GM19025 (cell line): ENCODE results near the gene RHOBTB1.

Experiments
- ATAC-seq: cut with Tn5 transposase; IDR thresholded peaks from one replicate; pipeline ENCODE4 v1.9.1; 2021; ENCODE audit warnings: mild to moderate bottlenecking, low read depth, moderate library complexity; ENCODE audit not compliant: unreplicated experiment

The RHOBTB1 gene

GRCh38 chr10:60943316-60944057 lies 498 bp downstream of the RHOBTB1 start:
- peak; percentile 21 for ATAC-seq

GRCh38 chr10:60942788-60943315 lies 1.1 kb downstream of the RHOBTB1 start:
- peak; percentile 52 for ATAC-seq

- no peak for ATAC-seq
Observed at GRCh38 chr10:60942134-60942787, 1.7 kb downstream of the RHOBTB1 start.

GRCh38 chr10:60940446-60940845 lies 3.5 kb downstream of the RHOBTB1 start:
- no peak for ATAC-seq

- ATAC-seq, result no peak
Observed at GRCh38 chr10:60937784-60938654, 6.0 kb downstream of the RHOBTB1 start.

GRCh38 chr10:60937022-60937421 lies 7.0 kb downstream of the RHOBTB1 start:
- ATAC-seq, result no peak

GRCh38 chr10:60934215-60935175 lies 9.5 kb downstream of the RHOBTB1 start:
- no peak for ATAC-seq

GRCh38 chr10:60932756-60933155 lies 11.2 kb downstream of the RHOBTB1 start:
- no peak for ATAC-seq

GRCh38 chr10:60930237-60930636 lies 13.7 kb downstream of the RHOBTB1 start:
- ATAC-seq, result no peak

GRCh38 chr10:60921633-60922032 lies 22.4 kb downstream of the RHOBTB1 start:
- ATAC-seq, result no peak

GRCh38 chr10:60920479-60920878 lies 23.5 kb downstream of the RHOBTB1 start:
- no peak for ATAC-seq

- ATAC-seq, result no peak
Observed at GRCh38 chr10:60919551-60919950, 24.4 kb downstream of the RHOBTB1 start.

GRCh38 chr10:60917331-60918280 lies 26.4 kb downstream of the RHOBTB1 start:
- ATAC-seq, result no peak

GRCh38 chr10:60916025-60916424 lies 28.0 kb downstream of the RHOBTB1 start:
- no peak for ATAC-seq

GRCh38 chr10:60914690-60915141 lies 29.3 kb downstream of the RHOBTB1 start:
- ATAC-seq, result no peak

GRCh38 chr10:60913657-60914056 lies 30.3 kb downstream of the RHOBTB1 start:
- ATAC-seq, result no peak

- ATAC-seq, result no peak
Observed at GRCh38 chr10:60913071-60913470, 30.9 kb downstream of the RHOBTB1 start.

- ATAC-seq, result no peak
Observed at GRCh38 chr10:60911715-60912114, 32.3 kb downstream of the RHOBTB1 start.

GRCh38 chr10:60911216-60911615 lies 32.8 kb downstream of the RHOBTB1 start:
- no peak for ATAC-seq
